Measurements from ENCODE around the gene IRX3.

Gene IRX3

GRCh38 chr16:54240271-54241129 is 46.1 kb downstream of the IRX3 start:
- Histone ChIP-seq H3K4me1 (no peaks in the 10 kb centered on the region), H3K9ac (no peak overlapping the region), H3K9me3 (ENCODE audit: control insufficient read depth, low read length) (no peaks in the 10 kb centered on the region), H2AFZ (no peak overlapping the region), H3K4me3 (ENCODE audit: low read depth, low read length) (no peak overlapping the region), H3K27me3 (ENCODE audit: control insufficient read depth, insufficient read depth, low read length) (no peaks in the 10 kb centered on the region), H3K27ac (no peak overlapping the region), H3K36me3 (ENCODE audit: control insufficient read depth, insufficient read depth, low read length) (no peaks in the 10 kb centered on the region), H3K4me2 (ENCODE audit: low read length) (no peak overlapping the region), H3K79me2 (no peaks in the 10 kb centered on the region)
- no peak for TF ChIP-seq CTCF (IDR thresholded peaks at IDR 0.05)

GRCh38 chr16:54239456-54239855 is 47.1 kb downstream of the IRX3 start:
- H3K27ac ChIP-seq, result no peak overlapping the region
- no peaks in the 10 kb centered on the region for H3K36me3 ChIP-seq (ENCODE audit: control insufficient read depth, insufficient read depth, low read length)
- TF ChIP-seq CTCF (IDR thresholded peaks at IDR 0.05), result no peak

GRCh38 chr16:54236773-54237172 is 49.8 kb downstream of the IRX3 start:
- no peak overlapping the region for H3K9ac ChIP-seq
- H2AFZ ChIP-seq, result no peak overlapping the region
- no peaks in the 10 kb centered on the region for H3K4me1 ChIP-seq
- no peak overlapping the region for H3K4me2 ChIP-seq (ENCODE audit: low read length)
- no peaks in the 10 kb centered on the region for H3K79me2 ChIP-seq
- H3K9me3 ChIP-seq (ENCODE audit: control insufficient read depth, low read length), result no peaks in the 10 kb centered on the region
- H3K4me3 ChIP-seq (ENCODE audit: low read depth, low read length), result no peak overlapping the region
- TF ChIP-seq CTCF (IDR thresholded peaks at IDR 0.05), result no peak
- no peak overlapping the region for H3K27ac ChIP-seq
- H3K27me3 ChIP-seq (ENCODE audit: control insufficient read depth, insufficient read depth, low read length), result no peaks in the 10 kb centered on the region
- no peaks in the 10 kb centered on the region for H3K36me3 ChIP-seq (ENCODE audit: control insufficient read depth, insufficient read depth, low read length)

More at GRCh38 chr16:54239456-54239855, 47.1 kb downstream of the IRX3 start:
- Histone ChIP-seq H3K79me2 (no peaks in the 10 kb centered on the region), H3K4me3 (ENCODE audit: low read depth, low read length) (no peak overlapping the region), H3K27me3 (ENCODE audit: control insufficient read depth, insufficient read depth, low read length) (no peaks in the 10 kb centered on the region), H3K4me1 (no peaks in the 10 kb centered on the region), H3K9ac (no peak overlapping the region), H2AFZ (no peak overlapping the region), H3K4me2 (ENCODE audit: low read length) (no peak overlapping the region), H3K9me3 (ENCODE audit: control insufficient read depth, low read length) (no peaks in the 10 kb centered on the region)

GRCh38 chr16:54233615-54234014 is 53.0 kb downstream of the IRX3 start:
- Histone ChIP-seq H3K9me3 (ENCODE audit: control insufficient read depth, low read length) (no peaks in the 10 kb centered on the region), H3K9ac (no peak overlapping the region), H3K27me3 (ENCODE audit: control insufficient read depth, insufficient read depth, low read length) (no peaks in the 10 kb centered on the region), H3K4me1 (no peaks in the 10 kb centered on the region), H3K4me3 (ENCODE audit: low read depth, low read length) (no peak overlapping the region), H3K4me2 (ENCODE audit: low read length) (no peak overlapping the region), H3K27ac (no peak overlapping the region), H3K36me3 (ENCODE audit: control insufficient read depth, insufficient read depth, low read length) (no peaks in the 10 kb centered on the region), H3K79me2 (no peaks in the 10 kb centered on the region), H2AFZ (no peak overlapping the region)
- no peak for TF ChIP-seq CTCF (IDR thresholded peaks at IDR 0.05)

Measured in parathyroid adenoma (tissue), 2 donors.